AG09309 (cell line): ENCODE data around the gene SLC6A6.
A peak's percentile ranks its signal among the peaks of the same experiment; 100 is the strongest.

Experiments
- DNase-seq: peaks from one replicate; pipeline ENCODE4 v3.0.0-alpha.2; 2010; ENCODE audit warnings: low read depth
- H3K4me3 ChIP-seq: 2 replicates; pipeline ENCODE4 v1.5.1; 2011; ENCODE audit warnings: mild to moderate bottlenecking, low read depth, low read length, moderate library complexity; ENCODE audit not compliant: control insufficient read depth
- TF ChIP-seq, protein P1 (sequence below): IDR thresholded peaks from 2 replicates; pipeline ENCODE4 v1.5.1; 2011; ENCODE audit warnings: mild to moderate bottlenecking, low read depth, low read length, inconsistent platforms; ENCODE audit not compliant: insufficient read depth, control insufficient read depth; ENCODE audit errors: missing control alignments

Gene SLC6A6

DNA sequence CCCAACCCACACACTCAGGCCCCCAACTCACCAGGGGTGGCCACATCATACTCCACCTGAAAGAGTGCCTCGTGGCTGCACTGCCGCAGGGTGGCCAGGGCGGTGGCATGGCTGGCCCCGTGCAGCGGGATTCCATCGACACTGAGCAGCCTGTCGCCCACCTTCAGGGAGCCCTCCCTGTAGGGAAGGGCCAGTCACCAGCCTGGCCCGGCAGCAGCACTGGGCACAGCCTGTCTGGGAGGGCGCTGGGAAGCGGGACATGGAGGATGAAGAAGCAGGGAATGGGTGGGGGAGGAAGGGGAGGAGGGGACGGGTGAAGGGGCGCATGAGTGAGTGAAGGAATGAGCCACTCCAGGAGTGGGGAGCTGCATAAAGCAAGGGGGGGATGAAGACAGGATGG, 119.2 kb downstream of the SLC6A6 start:
- no peak for DNase-seq
- H3K4me3 ChIP-seq, result no peak overlapping the region
- TF ChIP-seq, protein P1, sequence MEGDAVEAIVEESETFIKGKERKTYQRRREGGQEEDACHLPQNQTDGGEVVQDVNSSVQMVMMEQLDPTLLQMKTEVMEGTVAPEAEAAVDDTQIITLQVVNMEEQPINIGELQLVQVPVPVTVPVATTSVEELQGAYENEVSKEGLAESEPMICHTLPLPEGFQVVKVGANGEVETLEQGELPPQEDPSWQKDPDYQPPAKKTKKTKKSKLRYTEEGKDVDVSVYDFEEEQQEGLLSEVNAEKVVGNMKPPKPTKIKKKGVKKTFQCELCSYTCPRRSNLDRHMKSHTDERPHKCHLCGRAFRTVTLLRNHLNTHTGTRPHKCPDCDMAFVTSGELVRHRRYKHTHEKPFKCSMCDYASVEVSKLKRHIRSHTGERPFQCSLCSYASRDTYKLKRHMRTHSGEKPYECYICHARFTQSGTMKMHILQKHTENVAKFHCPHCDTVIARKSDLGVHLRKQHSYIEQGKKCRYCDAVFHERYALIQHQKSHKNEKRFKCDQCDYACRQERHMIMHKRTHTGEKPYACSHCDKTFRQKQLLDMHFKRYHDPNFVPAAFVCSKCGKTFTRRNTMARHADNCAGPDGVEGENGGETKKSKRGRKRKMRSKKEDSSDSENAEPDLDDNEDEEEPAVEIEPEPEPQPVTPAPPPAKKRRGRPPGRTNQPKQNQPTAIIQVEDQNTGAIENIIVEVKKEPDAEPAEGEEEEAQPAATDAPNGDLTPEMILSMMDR, result no peak

DNA sequence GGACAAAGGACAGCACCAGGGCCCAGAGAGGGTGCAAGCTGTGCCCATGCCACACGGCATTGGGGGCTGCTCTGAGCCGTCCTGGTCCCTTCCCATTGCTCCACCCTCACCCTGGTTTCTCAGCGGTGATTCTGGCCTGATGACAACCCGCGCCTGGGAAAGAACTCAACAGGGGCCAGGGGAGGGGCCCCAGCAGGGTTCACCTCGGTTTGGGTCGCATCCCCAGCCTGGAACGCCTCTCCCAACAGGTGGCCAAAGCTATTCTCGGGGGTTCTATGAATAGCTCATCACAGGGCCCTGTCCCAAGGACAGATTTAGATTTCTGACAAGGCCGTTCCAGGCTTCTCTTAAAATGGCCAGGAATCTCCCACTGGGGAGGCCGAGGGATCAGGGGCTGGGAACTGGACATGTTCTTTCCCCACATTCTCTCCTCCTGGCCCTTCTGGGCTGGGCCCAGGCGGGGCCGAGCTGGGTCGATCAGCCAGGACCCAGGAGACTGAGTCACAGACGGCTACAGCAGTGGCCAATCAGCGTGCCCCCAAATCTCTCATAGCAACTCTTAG, 119.8 kb downstream of the SLC6A6 start:
- H3K4me3 ChIP-seq, result no peak overlapping the region
- DNase-seq, result no peak
- TF ChIP-seq, protein P1, result no peak

DNA sequence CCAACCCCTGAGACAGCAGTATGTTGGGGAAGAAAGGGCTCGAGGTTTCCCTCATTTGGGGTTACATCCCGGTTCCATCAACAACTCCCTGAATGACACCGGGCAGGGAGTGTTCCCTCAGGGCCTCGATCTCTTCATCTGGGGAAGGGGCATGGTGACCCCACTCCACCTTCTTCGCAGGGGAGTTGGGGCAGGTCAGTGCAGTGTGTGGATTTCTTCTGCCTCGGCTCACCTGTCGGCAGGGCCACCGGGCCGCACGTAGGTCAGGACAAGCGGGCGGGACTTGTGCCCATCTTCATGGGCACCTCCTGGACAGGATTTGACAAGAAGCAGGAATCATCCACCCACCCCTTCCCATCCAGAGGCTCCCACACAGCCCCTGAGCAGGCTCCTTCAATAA, 120.4 kb downstream of the SLC6A6 start:
- DNase-seq, result no peak
- TF ChIP-seq, protein P1, result no peak

DNA sequence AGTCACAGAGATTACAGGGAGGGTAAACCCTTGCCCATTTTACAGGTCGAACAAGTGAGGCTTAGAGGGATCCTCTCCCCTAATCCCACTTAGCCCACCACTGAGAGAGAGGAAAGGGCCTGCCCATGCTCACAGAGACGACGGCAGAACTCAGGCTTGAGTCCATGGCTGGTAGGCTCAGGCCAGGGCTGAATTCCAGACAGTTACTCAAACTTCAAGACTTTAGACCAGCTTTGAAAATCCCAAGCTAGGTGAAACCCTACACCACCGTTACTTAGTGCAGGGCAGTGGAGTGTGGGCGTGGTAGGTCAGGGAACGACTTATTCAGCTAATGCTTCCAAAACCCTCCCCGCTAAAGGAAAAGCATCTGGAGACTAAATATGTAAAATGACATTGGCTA, 121.4 kb downstream of the SLC6A6 start:
- peak; percentile 1 for DNase-seq
- H3K4me3 ChIP-seq, result no peak overlapping the region
- TF ChIP-seq, protein P1, result no peak

More for the DNA sequence above, 120.4 kb downstream of the SLC6A6 start:
- H3K4me3 ChIP-seq, result no peak overlapping the region

DNA sequence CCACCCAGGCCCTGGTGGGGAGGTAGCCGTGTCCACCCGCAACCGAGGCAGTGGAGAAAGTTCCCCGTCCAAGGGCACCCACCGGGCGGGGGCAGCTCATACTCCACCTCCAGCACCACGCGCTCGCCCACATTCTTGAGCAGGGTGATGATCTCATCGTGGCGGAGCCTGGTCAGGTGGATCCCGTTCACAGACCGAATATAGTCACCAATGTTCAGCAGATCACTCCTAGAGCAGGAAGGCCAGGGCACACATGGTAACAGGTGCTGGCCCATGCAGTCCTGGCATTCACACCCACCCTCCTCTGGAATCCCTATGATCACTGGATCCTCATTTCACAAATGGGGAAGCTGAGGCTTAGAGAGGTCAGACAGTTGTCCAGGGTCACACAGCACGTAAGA, 121.9 kb downstream of the SLC6A6 start:
- TF ChIP-seq, protein P1, result no peak
- H3K4me3 ChIP-seq, result no peak overlapping the region
- no peak for DNase-seq

DNA sequence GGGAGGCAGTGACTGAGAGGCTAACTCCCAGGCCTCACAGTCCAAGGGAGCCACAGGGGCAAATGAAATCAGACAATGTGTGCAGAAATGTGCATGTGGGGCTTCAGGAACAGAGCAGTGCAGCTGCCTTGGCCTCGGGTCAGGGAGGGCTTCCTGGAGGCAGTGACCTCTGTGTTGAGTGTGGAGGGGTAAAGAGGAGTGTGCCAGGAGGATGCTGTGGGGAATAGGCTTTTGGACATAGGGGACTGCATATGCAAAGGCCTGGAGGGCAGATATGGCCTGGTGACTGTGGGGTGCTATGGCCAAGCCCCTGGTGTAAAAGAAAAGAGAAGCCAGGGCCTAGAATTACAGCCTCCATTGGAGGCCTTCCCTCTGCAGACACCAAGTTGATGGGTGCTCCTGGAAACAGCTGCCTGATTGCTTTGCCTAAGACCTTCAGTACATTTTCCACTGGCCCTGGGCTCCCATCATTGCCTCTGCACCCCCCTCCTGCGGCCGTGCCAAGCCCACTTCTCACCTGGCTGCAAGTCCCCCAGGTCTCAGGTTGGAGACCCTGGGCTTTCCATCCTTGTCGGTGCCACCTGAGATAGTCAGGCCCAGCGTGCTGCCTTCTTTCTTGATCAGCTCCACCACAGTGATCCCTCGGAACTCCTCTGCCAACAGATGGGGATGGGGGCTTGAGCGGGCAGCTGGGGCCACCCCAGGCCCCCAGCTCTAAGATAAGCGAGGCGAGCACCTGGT, 122.7 kb downstream of the SLC6A6 start:
- TF ChIP-seq, protein P1, result no peak

More for the DNA sequence above, 122.7 kb downstream of the SLC6A6 start:
- no peak overlapping the region for H3K4me3 ChIP-seq
- no peak for DNase-seq
